ENCODE measurements around the gene CDHR2. TPM values are rescaled to one million over a fixed set of nuclear protein-coding genes. Genes with fewer than 3 reads are reported as not detected.
"Not testable (repeated sequence)": the region's sequence is repeated elsewhere in the genome, so short reads cannot be mapped to it uniquely, and the experiment has no call there.

CDHR2 gene
- total and polyA plus RNA-seq, 5 donors from 2014 or later: 1.3 TPM; not detected in 4

DNA sequence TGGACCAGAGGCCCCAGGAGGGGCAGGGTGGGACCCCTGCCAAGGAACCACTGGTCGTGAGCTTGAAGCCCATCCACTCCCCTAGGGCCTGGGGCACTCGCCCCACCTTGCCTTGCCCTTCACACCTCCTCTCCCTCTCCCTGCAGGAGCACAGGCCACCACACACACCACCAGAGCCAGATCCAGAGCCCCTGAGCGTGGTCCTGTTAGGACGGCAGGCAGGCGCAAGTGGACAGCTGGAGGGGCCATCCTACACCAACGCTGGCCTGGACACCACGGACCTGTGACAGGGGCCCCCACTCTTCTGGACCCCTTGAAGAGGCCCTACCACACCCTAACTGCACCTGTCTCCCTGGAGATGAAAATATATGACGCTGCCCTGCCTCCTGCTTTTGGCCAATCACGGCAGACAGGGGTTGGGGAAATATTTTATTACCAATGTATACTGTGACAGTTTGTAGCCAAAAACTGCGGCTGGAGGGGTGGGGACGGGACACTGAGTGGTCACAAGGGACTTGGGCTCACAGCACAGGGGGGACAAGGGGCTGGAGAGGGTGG is 46.3 kb downstream of the CDHR2 start:
- Mint-ChIP-seq H3K27me3 (no peaks in the 10 kb centered on the region), H3K4me3 (peak overlapping the region in 1 of 4 donors; percentile 47)
- no peak for ATAC-seq (ENCODE audit: low read depth in 2 of 2)

DNA sequence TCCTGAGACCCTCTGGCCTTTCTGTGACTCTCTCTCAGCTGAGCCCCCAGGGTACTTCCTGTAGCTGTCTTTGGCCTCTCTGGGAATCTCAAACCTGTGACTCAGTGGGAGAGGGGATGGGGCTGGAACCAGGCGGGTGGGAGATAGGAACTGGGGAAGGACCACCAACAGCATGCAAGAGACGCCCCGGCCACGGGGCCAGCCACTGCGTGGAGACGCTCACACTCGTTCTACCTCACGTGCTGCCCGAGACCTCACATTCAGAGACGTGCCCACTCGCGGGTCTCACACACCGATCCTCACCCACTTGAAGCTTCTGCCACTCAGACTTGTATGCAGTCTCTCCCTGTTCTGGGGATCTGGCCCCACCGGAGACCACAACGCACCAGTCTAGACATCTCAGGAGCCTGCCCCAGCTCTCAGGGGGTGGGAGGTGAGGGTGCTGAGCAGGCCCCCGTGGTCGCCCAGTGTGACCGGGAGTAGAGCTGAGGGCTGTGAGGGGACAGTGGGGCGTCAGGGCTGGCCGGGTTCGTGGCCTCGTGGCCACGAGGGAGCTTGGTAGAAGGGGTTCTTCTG is 47.0 kb downstream of the CDHR2 start:
- Histone ChIP-seq H3K27ac (ENCODE audit: insufficient read depth, low read length, poor library complexity, severe bottlenecking) (no peak overlapping the region), H3K4me1 (ENCODE audit: control insufficient read depth, insufficient read depth, low read length, poor library complexity, severe bottlenecking) (peaks cover 8% of the 10 kb centered on the region), H3K27me3 (ENCODE audit: control insufficient read depth, insufficient read depth, low read length) (no peaks in the 10 kb centered on the region), H3K4me3 (ENCODE audit: low read depth, low read length) (no peak overlapping the region), H3K36me3 (ENCODE audit: control insufficient read depth, insufficient read depth, low read length) (no peaks in the 10 kb centered on the region), H3K9me3 (ENCODE audit: control insufficient read depth in 2 of 2, low read length in 2 of 2) (no peaks in the 10 kb centered on the region)
- Mint-ChIP-seq H3K4me3 (peak overlapping the region in 3 of 4 donors; percentile 45 to 85 (median 82)), H3K36me3 (no peaks in the 10 kb centered on the region), H3K9me3 (peaks cover 0 to 1% (median 0%) of the 10 kb centered on the region in 7 donors), H3K27me3 (no peaks in the 10 kb centered on the region), H3K4me1 (peaks cover 0 to 9% (median 2%) of the 10 kb centered on the region in 4 donors), H3K27ac (peak overlapping the region; percentile 47 to 75 (median 56))
- ATAC-seq (ENCODE audit: low read depth in 2 of 2): no peak
- DNase-seq: no peak

More for the DNA sequence above, 46.3 kb downstream of the CDHR2 start:
- DNase-seq: no peak
- peaks cover 0 to 1% (median 0%) of the 10 kb centered on the region in 7 donors for H3K9me3 Mint-ChIP-seq
- H3K27ac Mint-ChIP-seq: no peak overlapping the region
- Histone ChIP-seq H3K9me3 (ENCODE audit: control insufficient read depth in 2 of 2, low read length in 2 of 2) (no peaks in the 10 kb centered on the region), H3K27me3 (ENCODE audit: control insufficient read depth, insufficient read depth, low read length) (no peaks in the 10 kb centered on the region), H3K4me3 (ENCODE audit: low read depth, low read length) (no peak overlapping the region), H3K36me3 (ENCODE audit: control insufficient read depth, insufficient read depth, low read length) (no peaks in the 10 kb centered on the region), H3K27ac (ENCODE audit: insufficient read depth, low read length, poor library complexity, severe bottlenecking) (no peak overlapping the region), H3K4me1 (ENCODE audit: control insufficient read depth, insufficient read depth, low read length, poor library complexity, severe bottlenecking) (peaks cover 8% of the 10 kb centered on the region)
- H3K4me1 Mint-ChIP-seq: peaks cover 0 to 9% (median 2%) of the 10 kb centered on the region in 4 donors
- H3K36me3 Mint-ChIP-seq: no peaks in the 10 kb centered on the region

DNA sequence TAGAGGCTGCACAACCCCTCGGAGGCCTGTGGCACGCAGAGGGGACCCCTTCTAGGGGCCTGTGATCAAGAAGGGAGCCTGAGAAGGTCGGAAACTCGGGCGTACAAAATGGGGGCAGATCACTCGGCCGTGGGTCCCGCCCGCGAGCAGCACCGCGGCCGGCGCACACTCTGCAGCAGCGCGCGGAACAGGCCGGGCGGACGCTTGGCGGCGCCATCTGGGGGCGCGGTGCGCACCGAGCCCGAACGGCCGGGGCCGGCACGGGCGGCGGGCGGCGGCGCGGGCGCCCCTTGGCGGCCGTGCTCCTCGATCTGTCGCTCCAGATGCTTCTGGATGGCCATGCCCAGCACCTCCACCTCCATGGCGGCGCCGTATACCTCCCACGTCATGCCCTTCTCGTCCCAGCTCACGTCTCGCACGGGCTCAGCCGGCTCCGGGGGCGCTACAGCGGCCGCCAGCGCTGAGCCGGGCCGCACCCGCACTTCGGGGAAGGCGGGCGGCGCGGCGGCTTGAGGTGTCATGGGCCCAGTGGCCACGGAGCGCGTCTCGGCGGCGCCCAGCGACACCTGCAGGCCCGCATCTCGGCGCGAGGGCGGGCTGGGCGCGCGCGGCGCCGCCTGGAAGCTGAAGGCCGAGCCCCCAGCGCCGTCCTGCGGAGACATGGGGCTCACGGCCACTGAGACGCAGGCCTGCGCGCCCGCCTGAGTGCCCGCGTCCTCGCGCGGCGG is 47.7 kb downstream of the CDHR2 start:
- peak overlapping the region; percentile 13 to 85 (median 64) for H3K4me3 Mint-ChIP-seq
- Histone ChIP-seq H3K27me3 (ENCODE audit: control insufficient read depth, insufficient read depth, low read length) (no peaks in the 10 kb centered on the region), H3K27ac (ENCODE audit: insufficient read depth, low read length, poor library complexity, severe bottlenecking) (no peak overlapping the region), H3K4me1 (ENCODE audit: control insufficient read depth, insufficient read depth, low read length, poor library complexity, severe bottlenecking) (peaks cover 8% of the 10 kb centered on the region), H3K4me3 (ENCODE audit: low read depth, low read length) (no peak overlapping the region), H3K9me3 (ENCODE audit: control insufficient read depth in 2 of 2, low read length in 2 of 2) (no peaks in the 10 kb centered on the region), H3K36me3 (ENCODE audit: control insufficient read depth, insufficient read depth, low read length) (no peaks in the 10 kb centered on the region)
- H3K27ac Mint-ChIP-seq: peak overlapping the region; percentile 47 to 75 (median 56)
- DNase-seq: peak; percentile 60 to 77 (median 69)
- H3K4me1 Mint-ChIP-seq: peaks cover 0 to 9% (median 2%) of the 10 kb centered on the region in 4 donors
- H3K36me3 Mint-ChIP-seq: no peaks in the 10 kb centered on the region
- H3K9me3 Mint-ChIP-seq: peaks cover 0 to 1% (median 0%) of the 10 kb centered on the region in 7 donors
- H3K27me3 Mint-ChIP-seq: no peaks in the 10 kb centered on the region
- ATAC-seq (ENCODE audit: low read depth in 2 of 2): peak; percentile 83 to 85

DNA sequence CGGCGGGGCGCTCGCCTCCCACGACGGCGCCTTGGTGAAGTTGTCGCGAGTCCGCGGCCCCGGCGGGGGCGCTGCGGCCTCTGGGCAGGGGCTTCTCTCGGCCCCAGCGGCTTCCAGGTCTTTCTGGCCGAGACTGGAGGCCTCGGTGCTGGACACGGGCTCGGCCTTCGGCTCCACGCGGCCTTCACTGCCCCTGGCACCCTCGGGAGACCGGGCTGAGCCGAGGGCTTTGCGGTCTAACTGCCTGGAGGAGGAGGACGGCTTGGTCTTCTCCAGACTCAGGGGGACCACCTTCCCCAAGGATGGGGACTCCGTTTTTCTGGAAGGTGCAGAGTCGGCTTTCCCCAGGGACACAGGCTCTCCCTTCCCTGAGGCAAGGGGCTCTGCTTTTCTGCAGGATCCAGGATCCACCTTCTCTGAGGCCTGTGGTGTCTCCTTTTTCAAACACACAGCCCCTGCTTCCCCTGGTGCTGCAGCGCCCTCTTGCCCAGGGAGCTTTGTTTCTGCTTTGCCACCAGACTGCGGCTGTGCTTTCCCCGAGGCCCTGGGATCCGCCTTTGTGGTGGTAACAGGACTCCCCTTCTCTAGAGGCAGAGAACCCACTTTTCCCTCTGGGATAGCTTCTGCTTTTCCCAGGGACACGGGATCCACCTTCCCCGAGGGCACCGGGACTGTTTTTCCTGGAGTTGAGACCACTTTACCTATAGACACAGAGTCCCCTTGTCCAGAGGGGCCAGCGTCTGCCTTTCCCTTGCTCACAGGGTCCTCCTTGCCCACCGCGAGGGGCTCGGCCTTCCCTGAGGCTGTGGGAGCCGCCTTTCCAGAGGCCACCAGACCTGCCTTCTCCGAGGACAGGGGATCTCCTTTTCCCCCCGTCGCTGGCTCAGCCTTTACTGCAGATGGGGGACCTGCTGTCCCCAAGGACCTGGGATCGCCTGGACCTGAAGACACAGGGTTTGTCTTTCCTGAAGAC is 48.6 kb downstream of the CDHR2 start:
- no peak overlapping the region for H3K4me3 ChIP-seq (ENCODE audit: low read depth, low read length)
- H3K9me3 Mint-ChIP-seq: peaks cover 0 to 1% (median 0%) of the 10 kb centered on the region in 7 donors
- H3K4me1 ChIP-seq (ENCODE audit: control insufficient read depth, insufficient read depth, low read length, poor library complexity, severe bottlenecking): peaks cover 8% of the 10 kb centered on the region

DNA sequence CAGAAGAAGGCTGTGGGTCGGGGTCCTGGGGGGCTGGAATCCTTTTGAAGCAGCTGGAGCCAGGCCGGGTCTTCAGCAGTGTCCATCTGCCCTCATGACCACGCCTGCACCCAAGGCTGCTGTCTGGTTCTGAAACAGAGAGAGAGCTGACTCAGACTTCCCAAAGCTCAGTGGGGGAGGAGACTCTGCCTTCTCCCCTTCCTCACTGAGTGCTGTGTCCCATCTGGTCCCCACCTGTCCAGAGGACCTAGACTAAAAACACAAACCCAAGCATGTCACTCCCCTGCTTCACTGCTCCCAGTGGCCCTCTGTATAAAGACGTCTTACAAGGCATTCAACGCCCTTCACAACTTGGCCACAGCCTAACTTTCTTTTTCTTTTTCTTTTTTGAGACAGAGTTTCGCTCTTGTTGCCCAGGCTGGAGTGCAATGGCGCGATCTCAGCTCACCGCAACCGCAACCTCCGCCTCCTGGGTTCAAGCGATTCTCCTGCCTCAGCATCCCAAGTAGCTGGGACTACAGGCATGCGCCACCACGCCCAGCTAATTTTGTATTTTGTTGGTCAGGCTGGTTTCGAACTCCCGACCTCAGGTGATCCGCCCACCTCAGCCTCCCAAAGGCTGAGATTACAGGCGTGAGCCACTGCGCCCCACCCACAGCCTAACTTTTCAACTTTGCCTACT is 50.7 kb downstream of the CDHR2 start:
- not testable (repeated sequence) for H3K27me3 Mint-ChIP-seq; H3K36me3 Mint-ChIP-seq; H3K27me3 ChIP-seq (ENCODE audit: control insufficient read depth, insufficient read depth, low read length); H3K4me1 ChIP-seq (ENCODE audit: control insufficient read depth, insufficient read depth, low read length, poor library complexity, severe bottlenecking); H3K9me3 ChIP-seq (ENCODE audit: control insufficient read depth in 2 of 2, low read length in 2 of 2); H3K4me3 ChIP-seq (ENCODE audit: low read depth, low read length); DNase-seq; H3K9me3 Mint-ChIP-seq; H3K27ac Mint-ChIP-seq; H3K36me3 ChIP-seq (ENCODE audit: control insufficient read depth, insufficient read depth, low read length); H3K27ac ChIP-seq (ENCODE audit: insufficient read depth, low read length, poor library complexity, severe bottlenecking); ATAC-seq (ENCODE audit: low read depth in 2 of 2)
- Mint-ChIP-seq H3K4me1 (peaks cover 0 to 12% (median 0%) of the 10 kb centered on the region in 4 donors), H3K4me3 (peak overlapping the region in 1 of 4 donors; percentile 36)

More for the DNA sequence above, 48.6 kb downstream of the CDHR2 start:
- Histone ChIP-seq H3K27me3 (ENCODE audit: control insufficient read depth, insufficient read depth, low read length) (no peaks in the 10 kb centered on the region), H3K27ac (ENCODE audit: insufficient read depth, low read length, poor library complexity, severe bottlenecking) (no peak overlapping the region), H3K36me3 (ENCODE audit: control insufficient read depth, insufficient read depth, low read length) (no peaks in the 10 kb centered on the region), H3K9me3 (ENCODE audit: control insufficient read depth in 2 of 2, low read length in 2 of 2) (no peaks in the 10 kb centered on the region)
- no peaks in the 10 kb centered on the region for H3K36me3 Mint-ChIP-seq
- H3K27ac Mint-ChIP-seq: no peak overlapping the region
- H3K4me1 Mint-ChIP-seq: peaks cover 0 to 9% (median 2%) of the 10 kb centered on the region in 4 donors
- peak overlapping the region; percentile 25 to 58 (median 51) for H3K4me3 Mint-ChIP-seq
- peak in 1 of 3 donors; percentile 27 for DNase-seq
- no peaks in the 10 kb centered on the region for H3K27me3 Mint-ChIP-seq
- ATAC-seq (ENCODE audit: low read depth in 2 of 2): no peak

DNA sequence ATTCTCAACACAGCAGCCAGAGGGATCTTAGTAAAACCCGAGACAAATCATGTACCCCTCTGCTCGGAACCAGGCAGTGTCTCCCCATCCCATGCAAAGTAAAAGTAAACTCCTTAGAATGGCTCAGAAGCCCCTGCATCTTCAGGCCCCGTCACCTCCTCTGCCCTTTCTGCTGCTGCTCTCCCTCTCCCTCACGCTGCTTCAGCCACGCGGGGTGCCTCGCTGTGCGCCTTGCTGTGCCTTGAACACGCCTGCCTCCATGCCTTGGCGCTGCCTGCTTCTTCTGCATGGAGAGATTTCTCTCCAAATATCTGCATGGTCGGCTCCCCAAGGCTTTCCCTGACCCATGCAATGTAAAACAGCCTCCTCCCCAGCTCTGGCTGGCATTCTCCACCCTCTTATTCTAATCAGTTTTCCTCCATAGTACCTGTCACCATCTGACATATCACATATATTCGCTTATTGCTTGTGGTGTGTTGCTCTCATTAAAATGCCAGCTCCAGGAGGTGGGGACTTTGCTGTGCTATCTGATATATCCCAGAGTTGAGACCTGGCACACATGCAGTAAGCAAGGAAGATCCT is 52.9 kb downstream of the CDHR2 start:
- no peaks in the 10 kb centered on the region for H3K4me1 ChIP-seq (ENCODE audit: control insufficient read depth, insufficient read depth, low read length, poor library complexity, severe bottlenecking)
- peaks cover 0 to 3% (median 0%) of the 10 kb centered on the region in 4 donors for H3K4me1 Mint-ChIP-seq
- no peaks in the 10 kb centered on the region for H3K27me3 ChIP-seq (ENCODE audit: control insufficient read depth, insufficient read depth, low read length)
- H3K4me3 Mint-ChIP-seq: peak overlapping the region in 1 of 4 donors; percentile 29
- no peaks in the 10 kb centered on the region for H3K36me3 ChIP-seq (ENCODE audit: control insufficient read depth, insufficient read depth, low read length)
- DNase-seq (no peak), ATAC-seq (ENCODE audit: low read depth in 2 of 2) (no peak)
- H3K36me3 Mint-ChIP-seq: no peaks in the 10 kb centered on the region
- H3K27ac Mint-ChIP-seq: peak overlapping the region in 1 of 3 donors; percentile 44
- H3K4me3 ChIP-seq (ENCODE audit: low read depth, low read length): no peak overlapping the region
- H3K9me3 Mint-ChIP-seq: no peaks in the 10 kb centered on the region
- H3K27ac ChIP-seq (ENCODE audit: insufficient read depth, low read length, poor library complexity, severe bottlenecking): no peak overlapping the region
- H3K27me3 Mint-ChIP-seq: no peaks in the 10 kb centered on the region
- no peaks in the 10 kb centered on the region for H3K9me3 ChIP-seq (ENCODE audit: control insufficient read depth in 2 of 2, low read length in 2 of 2)
